Lower lobe of right lung (tissue), 2 donors: ENCODE measurements around the gene SPATA6. TPM values are rescaled to one million over a fixed set of nuclear protein-coding genes. Genes with fewer than 3 reads are reported as not detected.

Source experiments
- ATAC-seq, 2 donors: fragments of 200-7000 bp; cut with Tn5 transposase; one replicate each; pipeline ENCODE4 v1.9.1; 2020 to 2022; ENCODE audit warnings: mild to moderate bottlenecking in 2 of 2, moderate library complexity in 2 of 2
- DNase-seq: peaks from one replicate; pipeline ENCODE4 v3.0.0-alpha.2; 2020
- H3K27ac ChIP-seq: fragments of 200-600 bp; one replicate; pipeline ENCODE4 v1.8.0; 2022
- H3K27me3 ChIP-seq: fragments of 200-600 bp; one replicate; pipeline ENCODE4 v1.8.0; 2022; ENCODE audit warnings: low read depth
- H3K36me3 ChIP-seq: fragments of 200-600 bp; one replicate; pipeline ENCODE4 v1.8.0; 2022; ENCODE audit warnings: mild to moderate bottlenecking
- H3K4me1 ChIP-seq: fragments of 200-600 bp; one replicate; pipeline ENCODE4 v1.8.0; 2022
- H3K4me3 ChIP-seq: fragments of 200-600 bp; one replicate; pipeline ENCODE4 v1.8.0; 2022; ENCODE audit warnings: mild to moderate bottlenecking
- H3K9me3 ChIP-seq: fragments of 200-600 bp; one replicate; pipeline ENCODE4 v1.8.0; 2022
- intact Hi-C: fragments of 100-400 bp; cut with DNase I; formaldehyde crosslinking; loops from one replicate; pipeline ENCODE4 v1.11.0; 2022
- total RNA-seq: library from RNA; stranded (reverse); fragmentation: NEBNext Ultra II Directional; extraction: Animal tissue kit (Norgen Biotek cat#: 25700); gene quantifications from one replicate; pipeline ENCODE4 v1.2.1, GENCODE V29; 2021
- TF ChIP-seq, protein P1 (sequence below): fragments of 200-600 bp; IDR thresholded peaks from one replicate; pipeline ENCODE4 v1.8.0; 2022; ENCODE audit warnings: antibody characterized with exemption, mild to moderate bottlenecking
- donor health status: DM: no; HTN: yes; CAD: no; lungs with severe emphysema.

SPATA6 gene
- total RNA-seq, 1 donor from 2014 or later = 32.4 TPM

DNA sequence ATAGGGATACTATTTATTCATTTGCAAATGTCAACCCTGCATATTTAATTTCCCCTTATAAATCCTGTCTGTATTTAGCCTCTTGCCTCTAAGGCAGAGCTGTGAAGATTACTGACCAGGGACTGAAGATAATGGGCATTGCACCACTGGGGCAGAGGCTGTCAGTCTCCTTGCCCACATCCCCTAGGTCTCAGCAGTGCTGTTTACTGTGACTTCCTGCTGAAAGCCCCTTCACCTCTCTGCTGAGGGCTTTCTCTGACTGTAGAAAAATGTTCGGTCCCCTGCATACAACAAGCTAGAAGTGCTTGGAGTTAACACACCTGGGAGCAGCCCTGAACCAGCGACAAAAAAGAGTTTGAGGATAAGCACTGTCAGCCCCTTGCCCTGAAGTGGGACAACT lies 220.7 kb downstream of the SPATA6 start:
- peaks cover 7% of the 10 kb centered on the region for H3K4me1 ChIP-seq
- TF ChIP-seq, protein P1, sequence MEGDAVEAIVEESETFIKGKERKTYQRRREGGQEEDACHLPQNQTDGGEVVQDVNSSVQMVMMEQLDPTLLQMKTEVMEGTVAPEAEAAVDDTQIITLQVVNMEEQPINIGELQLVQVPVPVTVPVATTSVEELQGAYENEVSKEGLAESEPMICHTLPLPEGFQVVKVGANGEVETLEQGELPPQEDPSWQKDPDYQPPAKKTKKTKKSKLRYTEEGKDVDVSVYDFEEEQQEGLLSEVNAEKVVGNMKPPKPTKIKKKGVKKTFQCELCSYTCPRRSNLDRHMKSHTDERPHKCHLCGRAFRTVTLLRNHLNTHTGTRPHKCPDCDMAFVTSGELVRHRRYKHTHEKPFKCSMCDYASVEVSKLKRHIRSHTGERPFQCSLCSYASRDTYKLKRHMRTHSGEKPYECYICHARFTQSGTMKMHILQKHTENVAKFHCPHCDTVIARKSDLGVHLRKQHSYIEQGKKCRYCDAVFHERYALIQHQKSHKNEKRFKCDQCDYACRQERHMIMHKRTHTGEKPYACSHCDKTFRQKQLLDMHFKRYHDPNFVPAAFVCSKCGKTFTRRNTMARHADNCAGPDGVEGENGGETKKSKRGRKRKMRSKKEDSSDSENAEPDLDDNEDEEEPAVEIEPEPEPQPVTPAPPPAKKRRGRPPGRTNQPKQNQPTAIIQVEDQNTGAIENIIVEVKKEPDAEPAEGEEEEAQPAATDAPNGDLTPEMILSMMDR = no peak
- H3K4me3 ChIP-seq = no peak overlapping the region
- DNase-seq = no peak
- H3K27me3 ChIP-seq = no peaks in the 10 kb centered on the region
- no peaks in the 10 kb centered on the region for H3K9me3 ChIP-seq
- H3K27ac ChIP-seq = no peak overlapping the region
- intact Hi-C loops = no loop called here
- H3K36me3 ChIP-seq = no peaks in the 10 kb centered on the region
- no peak for ATAC-seq

DNA sequence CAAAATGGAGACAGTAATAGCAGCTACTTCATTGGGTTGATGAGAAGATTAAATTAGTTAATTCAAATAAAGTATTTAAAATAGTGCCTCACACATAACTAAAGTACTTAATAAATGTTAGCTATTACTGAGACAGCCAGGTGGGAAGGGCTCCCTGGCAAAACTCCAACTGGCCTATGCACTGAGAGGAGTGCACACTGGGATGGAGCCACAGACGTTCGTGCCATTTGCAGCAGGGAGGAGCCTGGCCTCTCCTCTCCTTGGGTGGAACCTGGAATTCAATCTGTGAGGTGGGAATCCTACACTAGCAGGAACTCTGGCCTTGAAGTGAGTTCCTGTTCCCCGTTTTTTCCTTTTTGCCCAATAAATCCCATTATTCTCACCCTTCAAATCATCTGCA lies 221.4 kb downstream of the SPATA6 start:
- Histone ChIP-seq H3K9me3 (no peaks in the 10 kb centered on the region), H3K36me3 (no peaks in the 10 kb centered on the region), H3K27me3 (no peaks in the 10 kb centered on the region), H3K4me3 (no peak overlapping the region), H3K27ac (no peak overlapping the region), H3K4me1 (peaks cover 15% of the 10 kb centered on the region)
- ATAC-seq = no peak
- no peak for DNase-seq
- TF ChIP-seq, protein P1 = no peak
- intact Hi-C loops = no loop called here

- no peak for ATAC-seq
- Histone ChIP-seq H3K27ac (no peak overlapping the region), H3K4me3 (no peak overlapping the region), H3K27me3 (no peaks in the 10 kb centered on the region), H3K9me3 (no peaks in the 10 kb centered on the region), H3K4me1 (peaks cover 22% of the 10 kb centered on the region), H3K36me3 (no peaks in the 10 kb centered on the region)
- intact Hi-C loops = no loop called here
- no peak for DNase-seq
- TF ChIP-seq, protein P1 = no peak
Observed at GRCh38 chr1:48249868-48250267, 222.1 kb downstream of the SPATA6 start.

DNA sequence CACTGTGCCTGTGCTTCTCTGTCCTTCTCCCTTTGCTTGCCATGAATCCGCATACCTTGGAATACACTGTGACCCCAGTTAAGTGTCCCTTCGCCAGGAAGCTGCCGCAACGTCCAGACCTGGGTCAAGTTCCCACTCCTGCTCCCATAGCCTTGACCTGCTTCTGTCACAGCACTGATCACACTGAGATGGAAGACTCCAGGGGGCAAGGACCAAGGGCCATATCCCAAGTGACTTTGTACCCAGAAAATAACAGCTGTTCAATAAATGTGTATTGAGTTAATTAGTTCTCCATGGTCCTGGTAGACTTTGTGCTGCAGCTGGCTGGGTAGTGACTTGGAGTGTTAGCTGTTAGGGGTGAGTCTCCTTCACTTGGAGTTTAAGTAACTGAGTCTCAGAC lies 223.6 kb downstream of the SPATA6 start:
- Histone ChIP-seq H3K27me3 (no peaks in the 10 kb centered on the region), H3K4me3 (no peak overlapping the region), H3K36me3 (no peaks in the 10 kb centered on the region), H3K27ac (no peak overlapping the region), H3K9me3 (no peaks in the 10 kb centered on the region), H3K4me1 (peaks cover 26% of the 10 kb centered on the region)
- ATAC-seq (no peak), DNase-seq (no peak)
- intact Hi-C loops = no loop called here
- TF ChIP-seq, protein P1 = no peak

DNA sequence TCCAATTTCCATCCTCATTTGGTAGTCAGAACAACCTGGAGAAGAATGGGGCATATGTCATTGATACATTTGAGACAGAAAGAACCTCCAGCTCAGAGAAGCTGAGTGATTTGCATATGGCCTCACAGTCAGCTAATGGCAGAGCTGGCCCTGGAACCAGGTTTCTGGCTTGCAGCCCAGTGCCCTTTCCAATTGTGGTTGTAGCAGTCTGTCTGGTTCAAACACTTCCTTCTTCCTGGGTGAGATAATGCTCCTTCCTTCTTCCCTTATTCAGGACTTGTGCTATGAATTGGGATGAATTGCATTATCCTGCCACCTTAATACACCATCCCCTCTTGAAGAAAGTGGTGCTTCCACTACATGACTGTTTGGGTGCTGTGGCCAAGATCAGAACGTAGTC lies 225.3 kb downstream of the SPATA6 start:
- TF ChIP-seq, protein P1 = no peak
- DNase-seq = peak; percentile 77
- no peak overlapping the region for H3K27ac ChIP-seq

More for the DNA sequence above, 225.3 kb downstream of the SPATA6 start:
- Histone ChIP-seq H3K36me3 (no peaks in the 10 kb centered on the region), H3K27me3 (no peaks in the 10 kb centered on the region), H3K9me3 (no peaks in the 10 kb centered on the region), H3K4me1 (peaks cover 26% of the 10 kb centered on the region), H3K4me3 (no peak overlapping the region)
- peak; percentile 58 to 65 for ATAC-seq
- intact Hi-C loops = no loop called here

Other genes with a start within 250 kb of the SPATA6 start
- 8.2 TPM for gene SLC5A9, start 249.5 kb downstream of the SPATA6 start, total RNA-seq